Muscle layer of duodenum (tissue), 2 donors: Measurements from ENCODE around the gene STX1B.

ENCODE experiments used
- H3K27ac ChIP-seq: one replicate; pipeline ENCODE4 v1.7.0; 2013; ENCODE audit warnings: mild to moderate bottlenecking, low read length
- H3K27me3 ChIP-seq: one replicate; pipeline ENCODE4 v1.7.0; 2013; ENCODE audit warnings: low read depth, mild to moderate bottlenecking, control low read depth, low read length
- H3K36me3 ChIP-seq, 2 donors: one replicate each; pipeline ENCODE4 v1.7.0; 2013; ENCODE audit warnings: low read length in 2 of 2, control low read depth in 1 of 2, mild to moderate bottlenecking in 1 of 2; ENCODE audit not compliant: insufficient read depth in 2 of 2, control insufficient read depth in 1 of 2
- H3K4me1 ChIP-seq, 2 donors: one replicate each; pipeline ENCODE4 v1.7.0; 2013; ENCODE audit warnings: low read length in 2 of 2, mild to moderate bottlenecking in 2 of 2, control low read depth in 1 of 2, moderate library complexity in 1 of 2; ENCODE audit not compliant: insufficient read depth in 2 of 2, control insufficient read depth in 1 of 2
- H3K4me3 ChIP-seq, 2 donors: one replicate each; pipeline ENCODE4 v1.7.0; 2013; ENCODE audit warnings: low read length in 2 of 2, low read depth in 1 of 2, mild to moderate bottlenecking in 1 of 2
- H3K9me3 ChIP-seq, 2 donors: one replicate each; pipeline ENCODE4 v1.7.0; 2013; ENCODE audit warnings: low read length in 2 of 2, control low read depth in 1 of 2, mild to moderate bottlenecking in 1 of 2; ENCODE audit not compliant: control insufficient read depth in 1 of 2
- donor health status: healthy.

STX1B gene

GRCh38 chr16:30957456-30958174 is 52.8 kb downstream of the STX1B start, which contains the start of gene SETD1A:
Gene SETD1A (plus strand): TSS chr16:30957754. CDS start chr16:30958732, 978 bp downstream.
- Histone ChIP-seq H3K4me3 (peak within 1 kb of the TSS; percentile 72 to 93), H3K9me3 (no peaks in the 10 kb centered on the region), H3K36me3 (peaks cover 22 to 35% of the 10 kb centered on the region in 2 donors), H3K4me1 (peaks cover 0 to 42% of the 10 kb centered on the region in 2 donors), H3K27me3 (no peaks in the 10 kb centered on the region), H3K27ac (peak within 1 kb of the TSS; percentile 97)

DNA sequence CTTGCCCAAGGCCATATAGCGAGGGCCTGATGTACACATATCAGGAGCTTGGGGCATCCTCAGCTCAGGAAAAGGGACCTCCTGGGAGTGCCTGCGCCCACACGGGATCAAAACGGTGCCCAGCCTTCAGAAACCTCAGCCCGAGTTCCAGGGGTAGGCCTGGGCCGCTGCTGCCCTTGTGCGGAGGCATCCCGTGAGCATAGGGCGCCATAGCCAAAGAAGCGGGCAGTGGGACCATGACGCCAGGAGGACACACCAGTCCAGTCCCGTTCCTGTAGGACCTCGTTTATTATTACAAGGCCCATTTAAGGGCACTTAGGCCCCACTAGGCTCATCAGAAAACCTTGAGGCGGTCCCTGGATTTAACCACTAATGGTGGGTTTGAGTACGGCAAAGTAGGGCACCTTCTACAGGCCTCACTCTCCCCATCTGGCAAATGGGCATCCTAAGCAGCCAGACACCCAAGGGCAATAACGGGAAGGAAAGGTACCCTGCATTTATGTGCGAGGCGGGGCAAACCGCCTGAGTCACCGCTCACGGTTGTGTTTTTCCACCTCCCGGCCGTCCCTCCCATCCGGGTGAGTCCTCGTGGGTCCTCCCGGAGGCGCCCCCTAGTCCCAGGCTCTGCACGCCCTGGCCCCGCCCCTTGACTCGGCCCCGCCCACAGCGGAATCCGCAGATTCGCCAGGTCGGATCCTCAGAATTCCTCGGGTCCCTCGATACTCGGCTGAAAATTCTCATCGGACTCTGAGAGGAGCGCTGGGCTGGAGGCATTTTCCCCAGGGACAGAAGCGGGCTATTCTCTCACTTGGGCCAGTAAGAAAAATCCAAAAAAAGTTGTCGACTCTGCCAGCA is 53.6 kb downstream of the STX1B start:
- Histone ChIP-seq H3K36me3 (peaks cover 21 to 28% of the 10 kb centered on the region in 2 donors), H3K27ac (peak overlapping the region; percentile 97), H3K4me3 (peak overlapping the region; percentile 72 to 93), H3K4me1 (peaks cover 0 to 47% of the 10 kb centered on the region in 2 donors), H3K9me3 (no peaks in the 10 kb centered on the region), H3K27me3 (no peaks in the 10 kb centered on the region)

GRCh38 chr16:30954993-30955392 is 55.4 kb downstream of the STX1B start:
- Histone ChIP-seq H3K27ac (no peak overlapping the region), H3K9me3 (no peaks in the 10 kb centered on the region), H3K4me3 (no peak overlapping the region), H3K36me3 (peaks cover 4 to 11% of the 10 kb centered on the region in 2 donors), H3K27me3 (no peaks in the 10 kb centered on the region), H3K4me1 (peaks cover 8 to 62% of the 10 kb centered on the region in 2 donors)

DNA sequence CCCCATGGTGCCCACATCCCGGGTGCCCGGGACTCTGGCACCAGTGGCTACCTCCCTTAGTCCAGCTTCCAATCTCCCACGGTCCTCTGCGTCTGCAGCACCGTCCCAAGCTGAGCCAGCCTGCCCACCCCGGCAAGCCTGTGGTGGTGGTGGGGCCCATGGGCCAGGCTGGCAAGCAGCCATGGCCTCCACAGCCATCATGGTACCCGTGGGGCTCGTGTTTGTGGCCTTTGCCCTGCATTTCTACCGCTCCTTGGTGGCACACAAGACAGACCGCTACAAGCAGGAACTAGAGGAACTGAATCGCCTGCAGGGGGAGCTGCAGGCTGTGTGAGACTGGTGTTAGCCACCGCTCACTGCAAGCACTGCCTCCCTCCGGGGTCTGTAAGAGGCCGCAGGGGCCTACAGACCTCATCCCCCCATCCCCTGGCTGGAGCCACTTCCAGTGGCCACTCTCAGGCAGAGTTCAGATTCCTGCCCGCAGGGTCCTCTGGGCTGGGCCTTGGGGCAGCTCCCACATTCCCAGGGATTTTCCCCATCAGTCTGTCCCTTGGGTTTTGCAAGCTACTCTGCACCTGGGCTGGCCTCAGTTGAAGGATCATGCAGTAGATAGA is 56.8 kb downstream of the STX1B start:
- peaks cover 8 to 54% of the 10 kb centered on the region in 2 donors for H3K4me1 ChIP-seq
- no peak overlapping the region for H3K27ac ChIP-seq
- no peaks in the 10 kb centered on the region for H3K27me3 ChIP-seq
- no peaks in the 10 kb centered on the region for H3K9me3 ChIP-seq
- no peaks in the 10 kb centered on the region for H3K36me3 ChIP-seq
- H3K4me3 ChIP-seq, result no peak overlapping the region

- H3K27ac ChIP-seq, result no peak overlapping the region
- H3K36me3 ChIP-seq, result no peaks in the 10 kb centered on the region
- H3K4me1 ChIP-seq, result peaks cover 8 to 51% of the 10 kb centered on the region in 2 donors
- no peaks in the 10 kb centered on the region for H3K27me3 ChIP-seq
- H3K9me3 ChIP-seq, result no peaks in the 10 kb centered on the region
- no peak overlapping the region for H3K4me3 ChIP-seq
These were observed 57.3 kb downstream of the STX1B start for GRCh38 chr16:30953111-30953510.

GRCh38 chr16:30951750-30952149 is 58.7 kb downstream of the STX1B start:
- Histone ChIP-seq H3K9me3 (no peaks in the 10 kb centered on the region), H3K4me1 (peaks cover 8 to 50% of the 10 kb centered on the region in 2 donors), H3K27ac (no peak overlapping the region), H3K36me3 (peaks cover 0 to 3% of the 10 kb centered on the region in 2 donors), H3K27me3 (no peaks in the 10 kb centered on the region), H3K4me3 (no peak overlapping the region)

GRCh38 chr16:30951193-30951592 is 59.2 kb downstream of the STX1B start:
- peaks cover 8 to 45% of the 10 kb centered on the region in 2 donors for H3K4me1 ChIP-seq

GRCh38 chr16:30950516-30951065 is 59.8 kb downstream of the STX1B start:
- H3K27ac ChIP-seq, result peak overlapping the region; percentile 70
- H3K4me3 ChIP-seq, result peak overlapping the region; percentile 82 to 93
- no peaks in the 10 kb centered on the region for H3K27me3 ChIP-seq
- peaks cover 0 to 4% of the 10 kb centered on the region in 2 donors for H3K36me3 ChIP-seq
- peaks cover 8 to 45% of the 10 kb centered on the region in 2 donors for H3K4me1 ChIP-seq
- H3K9me3 ChIP-seq, result no peaks in the 10 kb centered on the region

More at GRCh38 chr16:30951193-30951592, 59.2 kb downstream of the STX1B start:
- Histone ChIP-seq H3K36me3 (peaks cover 0 to 4% of the 10 kb centered on the region in 2 donors), H3K9me3 (no peaks in the 10 kb centered on the region), H3K4me3 (peak overlapping the region in 1 of 2 donors; percentile 93), H3K27me3 (no peaks in the 10 kb centered on the region), H3K27ac (no peak overlapping the region)

- peaks cover 8 to 45% of the 10 kb centered on the region in 2 donors for H3K4me1 ChIP-seq
- peaks cover 0 to 6% of the 10 kb centered on the region in 2 donors for H3K36me3 ChIP-seq
- H3K27me3 ChIP-seq, result no peaks in the 10 kb centered on the region
- H3K4me3 ChIP-seq, result peak overlapping the region; percentile 82 to 93
- no peaks in the 10 kb centered on the region for H3K9me3 ChIP-seq
- peak overlapping the region; percentile 70 for H3K27ac ChIP-seq
These were observed 60.6 kb downstream of the STX1B start for GRCh38 chr16:30949650-30950515.
